ENCODE results near the gene KIF1A. TPM values are rescaled to one million over a fixed set of nuclear protein-coding genes. Genes with fewer than 3 reads are reported as not detected.

Gene KIF1A
- 35.4 and 69.2 TPM in 2 replicates for total RNA-seq

GRCh38 chr2:240819858-240820606, at the start of gene KIF1A:
Gene KIF1A, minus strand, starts transcription at chr2:240820219. Its CDS starts 22,467 bp downstream, at chr2:240797752.
- DNase-seq (ENCODE audit: low read depth): no peak
- no peak for TF ChIP-seq CTCF (conservative IDR thresholded peaks at IDR 0.05; ENCODE audit: low read depth, low read length)
- no peak within 1 kb of the TSS for H3K4me3 ChIP-seq (ENCODE audit: low read depth, low read length)

- H3K4me3 ChIP-seq (ENCODE audit: low read depth, low read length): no peak overlapping the region
- no peak for TF ChIP-seq CTCF (conservative IDR thresholded peaks at IDR 0.05; ENCODE audit: low read depth, low read length)
- no peak for DNase-seq (ENCODE audit: low read depth)
These were observed 49.3 kb upstream of the KIF1A start for GRCh38 chr2:240869109-240869955.

- DNase-seq (ENCODE audit: low read depth): no peak
- H3K4me3 ChIP-seq (ENCODE audit: low read depth, low read length): no peak within 1 kb of the TSS
- TF ChIP-seq CTCF (conservative IDR thresholded peaks at IDR 0.05; ENCODE audit: low read depth, low read length): no peak
These were observed 48.5 kb upstream of the KIF1A start, which contains the start of gene AGXT for GRCh38 chr2:240868286-240869108. Gene AGXT, plus strand, starts transcription at chr2:240868824. Its CDS starts 42 bp downstream, at chr2:240868866.

GRCh38 chr2:240865391-240865790, 45.4 kb upstream of the KIF1A start:
- no peak for TF ChIP-seq CTCF (conservative IDR thresholded peaks at IDR 0.05; ENCODE audit: low read depth, low read length)
- no peak overlapping the region for H3K4me3 ChIP-seq (ENCODE audit: low read depth, low read length)
- no peak for DNase-seq (ENCODE audit: low read depth)

- no peak for TF ChIP-seq CTCF (conservative IDR thresholded peaks at IDR 0.05; ENCODE audit: low read depth, low read length)
- no peak for DNase-seq (ENCODE audit: low read depth)
These were observed 44.5 kb upstream of the KIF1A start for GRCh38 chr2:240864475-240864874.

GRCh38 chr2:240861547-240861946, 41.5 kb upstream of the KIF1A start:
- no peak for DNase-seq (ENCODE audit: low read depth)
- H3K4me3 ChIP-seq (ENCODE audit: low read depth, low read length): no peak overlapping the region
- no peak for TF ChIP-seq CTCF (conservative IDR thresholded peaks at IDR 0.05; ENCODE audit: low read depth, low read length)

More at GRCh38 chr2:240864475-240864874, 44.5 kb upstream of the KIF1A start:
- H3K4me3 ChIP-seq (ENCODE audit: low read depth, low read length): no peak overlapping the region

Measured in epithelial cell of proximal tubule (primary cell).